ENCODE measurements around the gene HTR4. TPM values are rescaled to one million over a fixed set of nuclear protein-coding genes. Genes with fewer than 3 reads are reported as not detected.

Gene HTR4
- total and polyA plus RNA-seq, 7 donors, result 0.60 to 16.1 (median 3.1) TPM

DNA sequence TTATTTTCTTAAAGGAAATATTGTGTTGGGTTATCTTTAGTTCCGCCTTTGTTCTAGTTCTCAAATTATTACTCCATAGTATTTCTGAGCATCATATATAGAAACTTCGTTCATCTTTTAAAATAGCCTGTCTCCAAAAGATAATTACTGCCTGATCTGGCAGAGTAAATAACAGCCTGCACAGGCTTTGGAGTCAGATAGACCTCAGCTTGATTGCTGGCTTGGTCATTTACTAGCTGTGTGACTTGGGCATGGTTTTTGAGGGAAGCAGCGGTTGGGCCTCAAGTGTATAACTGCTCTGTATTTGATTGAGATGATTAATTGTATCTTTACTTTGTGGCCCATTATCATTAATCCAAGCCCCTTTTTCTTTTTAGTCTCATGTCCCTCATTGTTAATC, 220.5 kb downstream of the HTR4 start:
- DNase-seq, result no peak
- intact Hi-C loops (cut with DNase I), result no loop called here

More for the DNA sequence above, 220.5 kb downstream of the HTR4 start:
- peaks cover 0 to 62% (median 18%) of the 10 kb centered on the region in 4 donors for H3K36me3 ChIP-seq
- no peaks in the 10 kb centered on the region for H3K9me3 ChIP-seq
- TF ChIP-seq CTCF (IDR thresholded peaks at IDR 0.05) (no peak), EP300 (IDR thresholded peaks at IDR 0.05) (no peak), POLR2AphosphoS5 (IDR thresholded peaks at IDR 0.05) (no peak), POLR2A (IDR thresholded peaks at IDR 0.05) (no peak)
- no peak overlapping the region for H3K27ac ChIP-seq
- peaks cover 0 to 3% (median under 1%) of the 10 kb centered on the region in 4 donors for H3K4me1 ChIP-seq
- no peak overlapping the region for H3K4me3 ChIP-seq
- no peaks in the 10 kb centered on the region for H3K27me3 ChIP-seq
- WGBS, 2 donors, result 95 to 99% methylated on average over 3 of the region's 3 CpGs

Other genes starting within 250 kb of the HTR4 start
- 1 to 10 TPM; 2.0 to 4.3 (median 3.0) TPM for gene ADRB2, start 172.1 kb upstream of the HTR4 start, total RNA-seq
- gene ADRB2, start 172.1 kb upstream of the HTR4 start, polyA plus RNA-seq, result 1 to 10 TPM in 1 of 3 donors, under 1 TPM in 1, not detected in 1; 0.60 to 1.2 TPM

Data from sigmoid colon (tissue), 7 donors.